HuH-7.5 (cell line): ENCODE measurements around the gene AP3D1.
"Not testable (repeated sequence)": the region's sequence is repeated elsewhere in the genome, so short reads cannot be mapped to it uniquely, and the experiment has no call there.

ENCODE experiments used
- DNase-seq: peaks from one replicate; pipeline ENCODE4 v3.0.0; 2011; ENCODE audit warnings: low spot score

Gene AP3D1

DNA sequence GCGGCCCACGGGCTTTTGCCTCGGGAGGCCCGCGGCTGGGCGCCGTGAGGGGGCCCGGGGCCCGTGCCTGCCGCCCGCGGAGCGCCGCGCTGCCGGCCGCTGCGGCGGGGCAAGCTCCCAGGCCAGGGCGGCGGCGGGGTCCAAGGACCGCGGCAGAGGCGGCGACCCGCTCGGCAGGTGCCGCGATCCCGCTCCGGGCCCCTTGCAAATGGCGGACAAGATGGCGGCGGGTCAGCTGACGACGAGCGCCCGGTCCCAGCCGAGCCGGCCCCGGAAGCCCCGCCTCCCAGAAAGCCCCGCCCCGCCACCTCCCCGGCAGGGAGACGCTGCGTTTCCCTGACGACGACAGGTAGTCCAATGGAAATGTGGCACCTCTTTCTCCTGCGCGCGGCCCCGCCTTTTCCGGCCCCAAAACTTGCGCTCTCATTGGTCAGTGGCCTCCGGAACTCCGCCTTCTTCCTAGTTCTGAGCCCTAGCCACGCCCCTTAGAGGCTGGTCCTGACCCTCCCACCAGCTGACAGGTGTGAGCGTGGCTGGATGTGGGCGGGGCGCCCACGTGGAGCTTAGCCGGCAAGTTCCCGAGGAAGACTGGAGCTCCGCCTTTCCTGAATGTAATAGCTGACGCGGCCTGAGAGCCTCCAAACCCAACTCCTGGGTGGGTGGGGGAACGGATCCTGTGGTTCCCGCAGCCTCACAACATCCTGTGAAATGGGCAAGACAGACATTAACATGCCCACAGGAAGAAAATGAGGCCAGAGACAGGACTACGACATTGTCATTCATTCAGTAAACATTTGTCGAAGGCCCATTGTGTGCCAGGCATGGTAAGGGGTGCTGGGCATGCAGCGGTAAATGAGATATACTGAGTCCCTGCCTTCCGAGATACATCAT lies at the start of gene AP3D1:
TSS of gene AP3D1 (minus strand) at position 228 of the 891 bp plus-strand sequence. CDS start 232 bp downstream, outside the sequence.
- DNase-seq, result peak; percentile 99

- not testable (repeated sequence) for DNase-seq
Observed at GRCh38 chr19:2200624-2201294, 49.4 kb upstream of the AP3D1 start.

GRCh38 chr19:2199861-2200623 lies 48.7 kb upstream of the AP3D1 start:
- no peak for DNase-seq

DNA sequence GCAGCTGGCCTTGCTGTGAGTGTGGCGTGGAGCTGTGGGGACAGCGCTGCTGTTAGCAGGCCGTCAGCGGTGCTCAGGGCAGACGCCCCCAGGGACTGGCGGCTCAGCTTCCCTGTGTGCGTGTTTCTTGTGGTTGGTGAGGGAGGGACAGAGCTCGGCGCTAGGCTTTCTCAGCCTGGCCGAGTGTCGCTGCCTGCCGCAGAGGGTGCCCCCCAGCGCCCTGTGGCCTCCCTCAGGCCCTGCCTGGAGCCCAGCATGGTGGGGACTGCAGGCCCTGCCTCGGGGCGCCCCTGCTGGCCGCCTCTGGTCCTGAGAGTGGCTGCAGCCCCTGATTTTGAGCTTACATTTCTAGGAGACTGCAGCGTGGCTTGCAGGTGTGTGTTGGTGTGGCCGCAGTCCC lies 47.8 kb upstream of the AP3D1 start:
- DNase-seq, result peak; percentile 65

GRCh38 chr19:2198317-2198716 lies 47.0 kb upstream of the AP3D1 start:
- no peak for DNase-seq

DNA sequence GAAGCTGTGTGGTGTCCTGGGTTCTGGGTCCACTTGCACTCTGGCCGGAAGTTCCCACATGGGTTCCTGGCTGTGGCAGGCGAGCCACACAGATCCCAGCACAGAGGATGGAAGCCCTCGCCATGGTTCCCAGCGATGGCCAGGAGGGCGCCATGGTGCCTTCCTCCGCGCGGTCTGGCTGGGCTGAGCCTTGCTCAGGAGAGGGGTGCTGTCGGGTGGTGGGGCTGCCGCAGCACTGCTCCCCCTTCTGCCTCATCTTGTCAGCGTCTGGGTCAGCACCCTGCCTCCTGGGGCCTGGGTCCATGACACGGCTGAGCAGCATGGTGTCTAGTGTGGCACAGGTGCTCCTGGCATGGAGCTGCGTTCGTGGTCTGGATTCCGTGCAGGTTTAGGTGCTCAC lies 45.9 kb upstream of the AP3D1 start:
- DNase-seq, result no peak

DNA sequence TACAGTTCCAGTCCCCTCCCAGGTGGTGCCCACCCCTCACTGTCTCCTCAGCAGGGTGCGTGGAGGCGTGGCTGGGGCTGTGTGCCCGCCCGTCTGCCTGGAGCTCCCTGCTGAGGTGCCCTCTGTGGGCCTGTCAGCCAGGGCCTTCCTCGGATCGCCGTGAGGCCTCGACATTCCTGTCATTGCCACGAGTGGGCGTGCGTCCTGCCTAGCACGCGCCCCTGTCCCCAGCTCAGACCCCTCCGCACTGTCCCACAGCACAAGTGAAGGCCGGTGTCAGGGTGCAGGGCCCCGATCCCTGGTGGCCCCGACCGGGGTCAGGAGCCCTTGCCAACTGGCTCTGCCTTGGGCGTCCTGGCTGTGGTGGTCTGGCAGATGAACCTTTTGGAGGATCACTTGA lies 44.5 kb upstream of the AP3D1 start:
- no peak for DNase-seq

DNA sequence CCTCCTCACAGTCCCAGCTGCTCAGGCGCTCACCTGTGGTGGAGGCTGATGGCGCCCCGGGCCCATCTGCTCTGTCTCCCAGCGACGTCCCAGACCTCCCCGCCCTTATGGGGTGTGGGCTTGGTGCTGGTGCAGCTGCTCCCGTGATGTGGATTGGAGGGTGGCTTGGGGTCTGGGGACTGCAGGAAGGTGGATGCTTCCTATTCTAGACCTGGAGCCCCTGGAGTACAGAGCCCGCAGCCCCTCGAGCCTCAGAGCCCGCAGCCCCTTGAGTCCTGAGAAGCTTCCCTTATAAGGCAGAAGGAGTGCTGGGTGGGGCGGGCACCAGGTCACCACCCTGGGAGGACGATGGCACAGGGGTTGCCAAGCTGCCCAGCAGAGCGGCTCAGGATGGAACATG lies 44.0 kb upstream of the AP3D1 start:
- DNase-seq, result no peak

DNA sequence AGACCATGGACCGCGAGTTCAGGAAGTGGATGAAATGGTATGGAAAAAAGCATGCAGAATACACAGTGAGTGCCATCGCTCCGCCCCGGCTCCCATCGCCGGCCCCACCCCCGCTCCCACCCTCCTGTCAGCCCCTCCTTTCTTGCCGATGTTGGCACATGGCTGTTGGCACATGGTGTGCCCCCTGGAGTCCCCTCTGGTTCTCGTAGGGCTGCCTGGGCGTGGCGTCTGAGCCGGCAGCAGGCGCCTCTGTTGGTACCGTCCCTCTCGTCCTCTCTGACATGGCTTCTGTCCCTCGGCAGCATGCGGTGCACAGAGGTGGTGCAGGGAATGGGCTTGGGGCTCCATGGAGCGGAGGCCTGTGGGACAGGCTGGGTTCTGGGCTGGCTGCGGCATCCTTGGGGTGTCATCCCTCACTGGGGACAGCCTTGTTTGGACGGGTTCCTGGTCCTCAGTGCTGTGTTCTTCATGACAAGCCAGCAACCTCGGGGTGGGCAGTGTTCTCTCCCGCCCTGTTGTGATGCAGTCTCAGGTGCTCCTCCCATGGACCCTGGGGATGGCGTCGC lies 43.2 kb upstream of the AP3D1 start:
- DNase-seq, result no peak

DNA sequence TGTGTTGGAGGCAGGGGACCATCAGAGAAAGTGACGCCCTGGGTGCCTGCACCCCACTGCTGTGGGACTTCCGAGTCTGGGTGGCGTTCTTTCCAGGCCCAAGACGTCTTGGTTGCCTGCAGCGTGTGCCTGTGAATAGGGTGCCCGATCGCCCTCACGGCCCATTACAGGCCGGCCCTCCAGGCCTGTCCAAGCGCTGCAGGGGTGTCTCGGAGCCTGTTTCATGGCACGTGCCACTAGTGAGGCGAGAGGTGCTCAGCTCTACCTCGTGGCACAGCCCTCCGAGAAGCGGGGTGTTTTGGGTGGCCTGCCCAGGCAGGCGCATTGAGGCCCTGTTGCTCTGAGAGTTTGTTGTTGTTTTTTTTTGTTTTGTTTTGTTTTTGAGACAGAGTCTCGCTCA lies 42.4 kb upstream of the AP3D1 start:
- DNase-seq, result no peak

- DNase-seq, result no peak
Observed at GRCh38 chr19:2192862-2193261, 41.5 kb upstream of the AP3D1 start.

- no peak for DNase-seq
Observed at GRCh38 chr19:2191456-2192310, 40.3 kb upstream of the AP3D1 start.

GRCh38 chr19:2190848-2191455 lies 39.6 kb upstream of the AP3D1 start:
- no peak for DNase-seq

GRCh38 chr19:2189880-2190279 lies 38.5 kb upstream of the AP3D1 start:
- DNase-seq, result no peak

DNA sequence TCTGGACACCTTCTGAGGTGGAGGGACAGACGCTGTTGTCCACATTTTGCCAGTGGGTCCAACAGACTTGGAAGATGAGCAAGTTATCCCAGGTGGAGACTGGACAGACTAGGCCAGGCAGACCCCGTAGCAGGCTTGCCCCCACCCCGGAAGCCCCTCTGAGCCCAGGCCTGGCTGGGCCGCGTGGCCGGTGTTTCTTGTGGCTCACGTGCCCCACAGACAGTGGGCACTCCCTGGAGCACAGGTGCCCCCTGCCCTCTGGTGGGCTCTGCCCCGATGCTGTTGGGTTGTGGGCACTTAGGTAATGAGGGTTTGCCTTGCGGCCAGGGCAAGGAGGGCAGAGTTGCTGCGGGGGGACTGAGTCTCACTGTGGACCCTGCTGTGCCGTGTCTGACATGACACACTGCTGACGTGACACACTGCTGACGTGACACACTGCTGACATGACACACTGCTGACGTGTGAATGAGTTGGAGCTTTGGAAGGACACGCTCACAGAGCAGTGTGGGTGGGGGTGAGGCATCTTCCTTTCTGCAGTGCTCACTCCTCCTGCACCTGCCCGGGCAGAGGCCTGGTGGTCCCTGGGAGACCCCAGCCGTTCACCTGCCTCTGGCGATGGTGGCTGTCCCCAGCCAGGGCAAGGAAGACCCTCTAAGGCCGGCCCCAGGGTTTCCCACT lies 37.5 kb upstream of the AP3D1 start:
- no peak for DNase-seq

- no peak for DNase-seq
Observed at GRCh38 chr19:2187159-2187558, 35.8 kb upstream of the AP3D1 start.

DNA sequence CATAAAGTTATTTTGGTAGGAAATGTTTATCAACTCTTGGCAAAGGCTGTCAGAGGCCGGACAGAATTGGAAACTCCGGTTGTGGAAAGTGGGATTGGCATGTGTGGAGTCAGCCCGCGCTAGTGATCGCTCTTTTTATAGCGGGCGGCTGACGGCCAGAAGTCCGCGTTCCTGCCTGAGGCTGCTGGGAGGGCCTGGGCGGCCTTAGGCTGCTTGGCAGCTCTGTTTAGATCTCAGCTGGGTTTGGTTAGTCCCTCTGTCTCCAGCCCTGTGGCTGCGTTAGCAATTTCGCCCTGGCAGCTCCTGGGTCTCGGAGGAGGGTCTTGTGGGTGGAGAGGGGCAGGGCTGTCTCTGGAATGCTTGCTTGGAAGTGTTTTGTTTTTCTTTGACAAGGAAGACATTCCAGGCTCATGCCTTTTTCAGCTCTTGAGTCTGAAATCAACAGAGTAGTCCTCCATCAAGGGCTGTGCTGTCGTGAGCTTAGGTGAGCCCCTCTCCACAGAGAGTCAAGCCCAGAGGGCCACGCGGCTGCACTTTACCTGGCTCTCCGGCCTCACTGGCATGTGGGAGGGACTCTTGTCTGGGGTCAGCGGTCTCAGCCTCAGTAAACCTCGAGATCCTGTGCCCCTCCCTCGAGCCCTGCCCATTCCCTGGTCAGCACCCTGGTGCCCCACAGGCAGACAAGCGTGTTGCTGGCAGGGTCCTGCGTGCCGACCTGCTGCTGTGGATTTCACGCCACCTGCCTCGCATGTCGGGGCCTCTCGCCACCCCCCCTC lies 34.9 kb upstream of the AP3D1 start:
- DNase-seq, result no peak

DNA sequence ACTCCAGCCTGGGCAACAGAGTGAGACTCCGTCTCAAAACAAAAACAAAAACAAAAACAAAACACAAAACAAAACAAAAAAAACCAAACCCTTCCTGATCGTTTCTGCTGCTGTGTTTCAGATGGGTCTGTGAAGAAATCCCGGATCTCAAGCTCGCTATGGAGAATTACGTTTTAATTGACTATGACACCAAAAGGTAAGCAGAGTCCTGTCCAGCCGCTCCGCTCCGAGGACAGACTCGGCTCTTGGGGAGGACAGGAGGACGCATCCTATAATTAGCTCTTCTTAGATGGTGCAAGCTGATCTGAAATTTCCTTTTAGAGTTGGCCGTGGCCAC lies 34.3 kb upstream of the AP3D1 start:
- DNase-seq, result no peak

- DNase-seq, result no peak
Observed at GRCh38 chr19:2184422-2184975, 33.1 kb upstream of the AP3D1 start.
